Measurements from ENCODE around the gene SPTB. TPM values are rescaled to one million over a fixed set of nuclear protein-coding genes. Genes with fewer than 3 reads are reported as not detected.

The SPTB gene
- total RNA-seq, 1 experiment from 2014 or later = 0.43 TPM

GRCh38 chr14:64873506-64874219 is 6.0 kb downstream of the SPTB start:
- DNase-seq (ENCODE audit: low spot score) = no peak
- no TSS peak for BruUV-seq (replicated peaks)

GRCh38 chr14:64871344-64871743 is 8.4 kb downstream of the SPTB start:
- Histone ChIP-seq H3K27ac (ENCODE audit: low read depth, low read length, poor library complexity, severe bottlenecking) (no peak overlapping the region), H3K4me1 (ENCODE audit: insufficient read depth, low read length, poor library complexity, severe bottlenecking) (no peaks in the 10 kb centered on the region), H3K36me3 (ENCODE audit: insufficient read depth, low read length, poor library complexity, severe bottlenecking) (no peaks in the 10 kb centered on the region), H3K9me3 (ENCODE audit: low read depth, low read length, poor library complexity, severe bottlenecking) (no peaks in the 10 kb centered on the region), H3K4me3 (ENCODE audit: low read depth, low read length, poor library complexity, severe bottlenecking) (no peak overlapping the region), H3K27me3 (replicated peaks; ENCODE audit: insufficient read depth, low read depth, low read length, poor library complexity) (peaks cover 13% of the 10 kb centered on the region)
- intact Hi-C loops (cut with micrococcal nuclease; ENCODE audit: unreplicated experiment) = no loop called here
- no peak for DNase-seq (ENCODE audit: low spot score)
- CTCF ChIA-PET = no interaction called here
- BruUV-seq (replicated peaks) = no TSS peak
- TF ChIP-seq EZH2 (IDR thresholded peaks at IDR 0.05; ENCODE audit: borderline replicate concordance, low read depth, low read length, poor library complexity, severe bottlenecking) = no peak
- no peak for TF ChIP-seq CTCF (conservative IDR thresholded peaks at IDR 0.05; ENCODE audit: low read depth, low read length)
- POLR2A ChIA-PET (ENCODE audit: low non-redundant PET) = no interaction called here

More at GRCh38 chr14:64873506-64874219, 6.0 kb downstream of the SPTB start:
- H3K36me3 ChIP-seq (ENCODE audit: insufficient read depth, low read length, poor library complexity, severe bottlenecking) = no peaks in the 10 kb centered on the region
- CTCF ChIA-PET = no interaction called here
- intact Hi-C loops (cut with micrococcal nuclease; ENCODE audit: unreplicated experiment) = no loop called here
- H3K9me3 ChIP-seq (ENCODE audit: low read depth, low read length, poor library complexity, severe bottlenecking) = no peaks in the 10 kb centered on the region
- peaks cover 27% of the 10 kb centered on the region for H3K27me3 ChIP-seq (replicated peaks; ENCODE audit: insufficient read depth, low read depth, low read length, poor library complexity)
- H3K4me1 ChIP-seq (ENCODE audit: insufficient read depth, low read length, poor library complexity, severe bottlenecking) = no peaks in the 10 kb centered on the region
- TF ChIP-seq CTCF (conservative IDR thresholded peaks at IDR 0.05; ENCODE audit: low read depth, low read length) (no peak), EZH2 (IDR thresholded peaks at IDR 0.05; ENCODE audit: borderline replicate concordance, low read depth, low read length, poor library complexity, severe bottlenecking) (no peak)
- no peak overlapping the region for H3K4me3 ChIP-seq (ENCODE audit: low read depth, low read length, poor library complexity, severe bottlenecking)
- POLR2A ChIA-PET (ENCODE audit: low non-redundant PET) = no interaction called here
- no peak overlapping the region for H3K27ac ChIP-seq (ENCODE audit: low read depth, low read length, poor library complexity, severe bottlenecking)

GRCh38 chr14:64870160-64870559 is 9.5 kb downstream of the SPTB start:
- H3K36me3 ChIP-seq (ENCODE audit: insufficient read depth, low read length, poor library complexity, severe bottlenecking) = no peaks in the 10 kb centered on the region
- no peak for TF ChIP-seq CTCF (conservative IDR thresholded peaks at IDR 0.05; ENCODE audit: low read depth, low read length)
- no peak for TF ChIP-seq EZH2 (IDR thresholded peaks at IDR 0.05; ENCODE audit: borderline replicate concordance, low read depth, low read length, poor library complexity, severe bottlenecking)
- H3K27ac ChIP-seq (ENCODE audit: low read depth, low read length, poor library complexity, severe bottlenecking) = no peak overlapping the region
- ChIA-PET CTCF (interaction anchor here (0.6 kb wide), 1 partner anchor 10 kb away, joined by 4 read pairs; the partner anchor contains the start of gene SPTB), POLR2A (ENCODE audit: low non-redundant PET) (no interaction called here)
- no peaks in the 10 kb centered on the region for H3K4me1 ChIP-seq (ENCODE audit: insufficient read depth, low read length, poor library complexity, severe bottlenecking)
- DNase-seq (ENCODE audit: low spot score) = no peak
- no peak overlapping the region for H3K4me3 ChIP-seq (ENCODE audit: low read depth, low read length, poor library complexity, severe bottlenecking)
- BruUV-seq (replicated peaks) = no TSS peak
- intact Hi-C loops (cut with micrococcal nuclease; ENCODE audit: unreplicated experiment) = no loop called here
- peaks cover 13% of the 10 kb centered on the region for H3K27me3 ChIP-seq (replicated peaks; ENCODE audit: insufficient read depth, low read depth, low read length, poor library complexity)
- no peaks in the 10 kb centered on the region for H3K9me3 ChIP-seq (ENCODE audit: low read depth, low read length, poor library complexity, severe bottlenecking)
